Gastrocnemius medialis (tissue), 4 donors: ENCODE data around the gene RABGAP1L. TPM values are rescaled to one million over a fixed set of nuclear protein-coding genes. Genes with fewer than 3 reads are reported as not detected.

Experiments
- ATAC-seq, 2 donors: fragments of 150-250 bp; one replicate each; pipeline ENCODE4 v1.9.1; 2016
- DNase-seq, 2 donors: peaks; one replicate each; pipeline ENCODE4 v3.0.0-alpha.2; 2019
- H3K27ac ChIP-seq, 4 donors: fragments of 200-600 bp; sonication (generic); 1 replicate in 1 of 4; 2 replicates in 3 of 4; pipeline ENCODE4 v1.5.1; 2016 to 2018; ENCODE audit warnings: mild to moderate bottlenecking in 2 of 4, moderate library complexity in 1 of 4
- H3K27me3 ChIP-seq, 3 donors: fragments of 200-600 bp; sonication (generic) in 2 of 3; 1 replicate in 1 of 3; 2 replicates in 2 of 3; pipeline versions ENCODE4 v1.5.1 to v1.6.0; 2016 to 2019; ENCODE audit warnings: mild to moderate bottlenecking in 1 of 3, moderate library complexity in 1 of 3
- H3K36me3 ChIP-seq, 2 donors: fragments of 200-600 bp; sonication (generic) in 1 of 2; one replicate each; pipeline ENCODE4 v1.5.1; 2017 to 2018
- H3K4me1 ChIP-seq, 2 donors: fragments of 200-600 bp; sonication (generic) in 1 of 2; one replicate each; pipeline ENCODE4 v1.5.1; 2016 to 2017; ENCODE audit warnings: mild to moderate bottlenecking in 2 of 2
- H3K4me3 ChIP-seq, 4 donors: fragments of 200-600 bp; sonication (generic) in 3 of 4; 1 replicate in 1 of 4; 2 replicates in 3 of 4; pipeline ENCODE4 v1.5.1; 2016 to 2019; ENCODE audit warnings: mild to moderate bottlenecking in 2 of 4
- H3K9me3 ChIP-seq, 3 donors: fragments of 200-600 bp; sonication (generic) in 2 of 3; 1 replicate in 1 of 3; 2 replicates in 2 of 3; pipeline ENCODE4 v1.5.1; 2016 to 2019
- CTCF ChIP-seq, 5 experiments: fragments of 450-650 bp in 3 of 5; fragments of 200-600 bp in 2 of 5; sonication (generic) in 2 of 5; IDR thresholded peaks in 4 of 5; conservative IDR thresholded peaks in 1 of 5; 1 replicate in 4 of 5; 2 replicates in 1 of 5; pipeline ENCODE4 v1.5.1; 2016 to 2019; ENCODE audit warnings: antibody characterized with exemption in 5 of 5, mild to moderate bottlenecking in 3 of 5, moderate library complexity in 3 of 5
- POLR2A ChIP-seq, 2 donors: fragments of 450-650 bp; IDR thresholded peaks; one replicate each; pipeline ENCODE4 v1.6.1; 2017; ENCODE audit warnings: antibody characterized with exemption in 2 of 2, mild to moderate bottlenecking in 2 of 2, moderate library complexity in 2 of 2
- in situ Hi-C, 4 donors: fragments of 200-750 bp; cut with MboI; loops; one replicate each; pipeline versions ENCODE4 v1.15.0 to v1.8.0; 2017; ENCODE audit warnings: low sequenced_read_pairs in 4 of 4
- intact Hi-C: fragments of 100-400 bp; cut with DNase I; formaldehyde crosslinking; loops from one replicate; pipeline ENCODE4 v1.15.1; 2023; ENCODE audit warnings: low total_unique reads
- total RNA-seq, 4 donors: library from RNA; depleted of rRNA; stranded (reverse); fragments of >200 nt; gene quantifications; one replicate each; pipeline versions ENCODE4 v1.1.0 to v1.2.3, GENCODE V29; 2016

The RABGAP1L gene
- total RNA-seq, 4 donors from 2014 or later = 8.8 to 22.2 (median 14.9) TPM

DNA sequence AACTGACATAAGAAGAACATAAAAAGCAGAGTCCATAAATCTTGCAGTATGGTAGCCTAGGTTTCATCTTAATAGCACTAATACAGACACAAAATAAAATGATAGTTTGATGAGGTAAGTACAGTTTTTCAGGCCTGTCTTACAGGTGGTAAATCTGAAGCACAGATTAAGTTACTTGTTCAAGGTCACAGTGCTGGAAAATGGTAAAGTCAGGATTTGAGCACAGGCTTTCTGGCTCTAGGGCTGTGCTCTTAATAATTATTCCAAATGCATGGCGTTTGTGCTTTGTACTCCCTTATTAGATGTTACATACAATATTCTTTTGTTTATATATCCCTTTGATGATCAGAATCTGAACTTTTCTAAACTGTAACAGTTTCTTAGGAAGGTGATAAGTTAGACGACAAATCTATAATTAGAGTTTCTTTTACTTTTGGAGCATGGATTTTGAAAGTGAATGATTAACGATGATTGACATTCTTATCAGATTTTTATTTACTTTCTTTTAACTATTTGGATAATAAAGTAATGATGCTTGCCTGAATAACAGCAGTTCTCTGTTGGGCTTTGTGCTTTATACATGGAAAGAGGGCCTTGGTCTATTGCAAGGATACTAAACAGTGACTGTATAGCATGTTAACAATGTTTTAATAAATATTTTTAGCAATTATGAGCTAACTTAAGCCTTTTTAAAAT lies 738.9 kb downstream of the RABGAP1L start:
- ATAC-seq = no peak
- no peak for DNase-seq
- Histone ChIP-seq H3K27ac (no peak overlapping the region), H3K27me3 (no peaks in the 10 kb centered on the region), H3K9me3 (no peaks in the 10 kb centered on the region), H3K36me3 (no peaks in the 10 kb centered on the region), H3K4me1 (no peaks in the 10 kb centered on the region), H3K4me3 (no peak overlapping the region)
- in situ Hi-C loops (no loop called here), intact Hi-C loops (no loop called here)
- no peak for TF ChIP-seq CTCF (IDR thresholded peaks at IDR 0.05 in 4 of 5, conservative IDR thresholded peaks at IDR 0.05 in 1 of 5)
- TF ChIP-seq POLR2A (IDR thresholded peaks at IDR 0.05) = no peak

DNA sequence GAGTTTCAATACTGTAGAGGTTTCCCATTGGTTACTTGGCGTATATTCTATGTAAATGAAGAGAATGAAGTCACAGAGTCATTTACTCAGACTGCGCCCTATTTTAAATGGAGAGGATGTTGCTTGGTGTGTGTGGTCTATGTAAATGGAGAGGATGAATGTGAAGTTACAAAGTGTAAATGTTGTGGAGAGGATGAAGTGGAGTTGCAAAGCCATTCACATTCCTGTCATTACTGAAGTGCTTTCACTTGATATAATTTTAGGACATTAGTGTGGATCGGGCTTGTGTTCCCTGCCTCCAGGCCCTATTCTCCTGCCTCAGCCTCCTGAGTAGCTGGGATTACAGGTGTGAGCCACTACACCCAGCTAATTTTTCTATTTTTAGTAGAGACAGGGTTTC lies 741.0 kb downstream of the RABGAP1L start:
- in situ Hi-C loops = no loop called here
- H3K27ac ChIP-seq = no peak overlapping the region
- TF ChIP-seq CTCF (IDR thresholded peaks at IDR 0.05 in 4 of 5, conservative IDR thresholded peaks at IDR 0.05 in 1 of 5) (no peak), POLR2A (IDR thresholded peaks at IDR 0.05) (no peak)
- H3K9me3 ChIP-seq = no peaks in the 10 kb centered on the region
- H3K27me3 ChIP-seq = no peaks in the 10 kb centered on the region
- ATAC-seq (no peak), DNase-seq (no peak)
- H3K4me1 ChIP-seq = no peaks in the 10 kb centered on the region
- H3K36me3 ChIP-seq = no peaks in the 10 kb centered on the region
- no peak overlapping the region for H3K4me3 ChIP-seq
- intact Hi-C loops = no loop called here

DNA sequence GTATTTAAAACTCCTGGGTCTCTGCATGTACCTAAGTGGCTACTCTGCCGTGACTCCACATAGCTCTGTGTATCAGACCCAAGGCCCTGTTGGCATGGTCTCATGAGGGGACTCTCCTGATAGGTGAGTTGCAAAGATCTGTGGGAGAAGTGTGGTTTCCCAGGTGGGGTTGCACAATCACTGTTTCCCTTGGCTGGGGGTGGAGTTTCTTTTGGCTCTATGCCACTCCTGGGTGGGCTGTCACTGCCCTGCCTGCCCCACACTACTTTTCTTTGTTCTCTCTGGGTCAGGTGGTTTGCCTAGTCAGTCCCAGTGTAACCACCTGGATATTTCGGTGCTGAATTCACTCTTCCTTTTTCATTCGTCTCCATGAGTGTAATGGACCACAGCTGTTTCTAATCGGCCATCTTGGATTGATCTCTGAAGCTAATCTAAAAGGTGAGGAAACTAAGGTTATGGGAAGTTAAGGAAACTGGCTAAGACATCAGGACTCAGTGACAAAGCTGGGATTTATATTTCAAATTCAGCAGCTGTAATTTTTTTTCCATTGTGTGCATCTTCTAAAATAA lies 743.3 kb downstream of the RABGAP1L start:
- in situ Hi-C loops = no loop called here
- no peaks in the 10 kb centered on the region for H3K36me3 ChIP-seq
- ATAC-seq (no peak), DNase-seq (no peak)
- TF ChIP-seq CTCF (IDR thresholded peaks at IDR 0.05 in 4 of 5, conservative IDR thresholded peaks at IDR 0.05 in 1 of 5) (no peak), POLR2A (IDR thresholded peaks at IDR 0.05) (no peak)
- H3K4me3 ChIP-seq = no peak overlapping the region
- no peaks in the 10 kb centered on the region for H3K9me3 ChIP-seq
- intact Hi-C loops = no loop called here
- H3K27ac ChIP-seq = no peak overlapping the region
- no peaks in the 10 kb centered on the region for H3K27me3 ChIP-seq
- H3K4me1 ChIP-seq = no peaks in the 10 kb centered on the region

DNA sequence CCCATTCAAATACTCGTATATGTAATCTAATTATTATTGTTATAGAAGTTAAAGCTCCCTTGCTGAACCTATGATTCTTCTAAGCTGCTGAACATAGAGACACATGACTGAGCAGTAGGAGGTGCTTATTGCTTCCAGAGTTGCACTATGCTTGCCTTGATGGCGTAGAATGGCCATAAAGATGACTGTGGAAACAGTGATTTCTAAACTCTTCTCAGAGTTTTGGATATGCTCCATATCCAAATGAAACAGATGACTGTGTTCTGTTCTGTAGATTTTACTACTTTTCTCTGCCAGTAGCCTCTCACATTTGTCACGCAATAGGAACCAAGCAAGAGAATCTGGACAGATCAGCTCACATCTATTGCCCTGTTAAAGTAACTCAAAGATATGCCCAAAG lies 752.3 kb downstream of the RABGAP1L start:
- in situ Hi-C loops = no loop called here
- no peak for TF ChIP-seq CTCF (IDR thresholded peaks at IDR 0.05 in 4 of 5, conservative IDR thresholded peaks at IDR 0.05 in 1 of 5)
- TF ChIP-seq POLR2A (IDR thresholded peaks at IDR 0.05) = no peak

More for the DNA sequence above, 752.3 kb downstream of the RABGAP1L start:
- no peak for DNase-seq
- intact Hi-C loops = no loop called here
- H3K36me3 ChIP-seq = no peaks in the 10 kb centered on the region
- no peak overlapping the region for H3K27ac ChIP-seq
- no peaks in the 10 kb centered on the region for H3K27me3 ChIP-seq
- no peaks in the 10 kb centered on the region for H3K4me1 ChIP-seq
- no peak overlapping the region for H3K4me3 ChIP-seq
- ATAC-seq = no peak
- no peaks in the 10 kb centered on the region for H3K9me3 ChIP-seq
